Measurements from ENCODE around the gene TMEM106C. TPM values are rescaled to one million over a fixed set of nuclear protein-coding genes. Genes with fewer than 3 reads are reported as not detected.
A peak's percentile ranks its signal among the peaks of the same experiment; 100 is the strongest.

The TMEM106C gene
- total and polyA plus RNA-seq, 9 of the 15 experiments (the other 6 are each of a cell fraction or from before 2014, with no cell fraction given) = 37.6 to 183 (median 57.2) TPM

- TF ChIP-seq ZNF384 (IDR thresholded peaks at IDR 0.05; ENCODE audit: low read depth, low read length) (no peak), SAFB2 (IDR thresholded peaks at IDR 0.05; ENCODE audit: borderline replicate concordance, low read depth, low read length, severe bottlenecking) (no peak), ZNF324 (CRISPR knock-in tag; IDR thresholded peaks at IDR 0.05) (no peak), SMAD2 (IDR thresholded peaks at IDR 0.05; ENCODE audit: low read depth, low read length) (no peak)
Measured at GRCh38 chr12:47978598-47978873, 15.1 kb downstream of the TMEM106C start (continued).

GRCh38 chr12:47979166-47979565 is 15.8 kb downstream of the TMEM106C start:
- ATAC-seq (peak; percentile 42), DNase-seq (ENCODE audit: extremely low read depth in 1 of 4, low spot score in 3 of 4) (peak in 1 of 4 experiments; percentile 42), FAIRE-seq (no peak)
- Histone ChIP-seq H3K4me1 (replicated peaks in 1 of 2; ENCODE audit: control insufficient read depth in 2 of 2, insufficient read depth in 2 of 2, low read length in 2 of 2) (peaks cover 0 to 16% of the 10 kb centered on the region in 2 experiments; a peak in 2 of 5 replicates), H4K20me1 (replicated peaks; ENCODE audit: control insufficient read depth, insufficient read depth, low read length) (peaks cover 7% of the 10 kb centered on the region; the same call in 1 of the 2 replicates), H3K27ac (ENCODE audit: extremely low read depth, low read depth, low read length) (no peak overlapping the region), H3K27me3 (ENCODE audit: control insufficient read depth in 2 of 2, insufficient read depth in 2 of 2, low read length in 2 of 2) (peaks cover 35 to 98% of the 10 kb centered on the region in 2 experiments), H3K9me1 (ENCODE audit: control insufficient read depth, insufficient read depth, low read length) (peaks cover 3% of the 10 kb centered on the region), H3K9me3 (replicated peaks; ENCODE audit: control insufficient read depth, insufficient read depth, low read depth, low read length) (no peaks in the 10 kb centered on the region; the same call in 1 of the 2 replicates), H3K9ac (ENCODE audit: insufficient read depth in 1 of 2, low read depth in 2 of 2, low read length in 2 of 2) (no peak overlapping the region), H3K36me3 (ENCODE audit: control insufficient read depth, insufficient read depth, low read length) (no peaks in the 10 kb centered on the region), H3K79me2 (ENCODE audit: control insufficient read depth, insufficient read depth, low read length) (no peaks in the 10 kb centered on the region), H2AFZ (ENCODE audit: low read depth, low read length) (no peak overlapping the region), H3K4me3 (no peak overlapping the region), H3K4me2 (ENCODE audit: insufficient read depth, low read length) (no peak overlapping the region)
- WGBS (ENCODE audit: insufficient coverage, low coverage, missing lambda C conversion rate) = 3% methylated on average over 5 of the region's 5 CpGs
- BruUV-seq (replicated peaks) = no TSS peak
- intact Hi-C loops (cut with micrococcal nuclease) (no loop called here), in situ Hi-C loops (cut with MboI) (no loop called here)
- TF ChIP-seq CTCF (IDR thresholded peaks at IDR 0.05 in 2 of 3, conservative IDR thresholded peaks at IDR 0.05 in 1 of 3; ENCODE audit: insufficient read depth in 2 of 3, low read depth in 1 of 3, low read length in 3 of 3) (0 out of 6 replicates have a peak, but pooled peaks of 1 of the 3 experiments have one; percentile 8), MEF2A (IDR thresholded peaks at IDR 0.05; ENCODE audit: control insufficient read depth, low read depth, low read length) (no peak), GATAD2A (IDR thresholded peaks at IDR 0.05) (no peak), ZBTB17 (CRISPR knock-in tag; IDR thresholded peaks at IDR 0.05) (no peak), WHSC1 (IDR thresholded peaks at IDR 0.05; ENCODE audit: low read length) (no peak), ZNF140 (CRISPR knock-in tag; IDR thresholded peaks at IDR 0.05) (no peak), CEBPZ (IDR thresholded peaks at IDR 0.05; ENCODE audit: borderline replicate concordance, low read depth, low read length) (no peak), DMBX1 (CRISPR knock-in tag; IDR thresholded peaks at IDR 0.05; ENCODE audit: borderline replicate concordance) (no peak)
- ChIA-PET CTCF (ENCODE audit: low intra/inter-chr PET ratio) (no interaction called here), POLR2A (no interaction called here)
